Vagina (tissue), 2 donors: ENCODE results near the gene ONECUT1.

Experiments
- CTCF ChIP-seq, 3 experiments: fragments of 450-650 bp in 2 of 3; fragments of 200-600 bp in 1 of 3; sonication (generic) in 1 of 3; IDR thresholded peaks; one replicate each; pipeline ENCODE4 v1.5.1; 2017 to 2019; ENCODE audit warnings: antibody characterized with exemption in 3 of 3, mild to moderate bottlenecking in 2 of 3, moderate library complexity in 2 of 3
- POLR2A ChIP-seq, 2 donors: fragments of 450-650 bp; IDR thresholded peaks; one replicate each; pipeline ENCODE4 v1.6.1; 2017; ENCODE audit warnings: antibody characterized with exemption in 2 of 2, mild to moderate bottlenecking in 2 of 2, moderate library complexity in 2 of 2

GRCh38 chr15:52760562-52760961 lies 29.6 kb downstream of the ONECUT1 start:
- no peak for TF ChIP-seq POLR2A (IDR thresholded peaks at IDR 0.05)
- no peak for TF ChIP-seq CTCF (IDR thresholded peaks at IDR 0.05)
